ENCODE data around the gene SLC66A2.
"Not testable (repeated sequence)": the region's sequence is repeated elsewhere in the genome, so short reads cannot be mapped to it uniquely, and the experiment has no call there.

SLC66A2 gene

GRCh38 chr18:79951545-79952455 lies at the start of gene SLC66A2:
TSS of gene SLC66A2 (minus strand) at chr18:79951653. CDS start at chr18:79950926, 727 bp downstream.
- peak; percentile 51 for DNase-seq

DNA sequence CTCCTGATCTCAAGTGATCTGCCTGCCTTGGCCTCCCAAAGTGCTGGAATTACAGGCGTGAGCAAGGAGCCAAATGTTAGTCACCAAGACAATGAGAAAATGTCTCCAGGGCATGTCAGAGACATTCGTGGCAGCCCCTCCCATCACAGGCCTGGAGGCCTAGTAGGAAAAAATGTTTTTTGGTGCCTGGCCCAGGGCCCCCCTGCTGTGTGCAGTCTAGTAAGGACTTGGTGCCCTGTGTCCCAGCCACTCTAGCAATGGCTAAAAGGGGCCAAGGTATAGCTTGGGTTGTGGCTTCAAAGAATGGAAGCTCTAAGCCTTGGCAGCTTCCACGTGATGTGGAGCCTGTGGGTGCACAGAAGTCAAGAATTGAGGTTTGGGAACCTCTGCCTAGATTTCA lies 49.4 kb upstream of the SLC66A2 start:
- DNase-seq = no peak

GRCh38 chr18:79999701-80000100 lies 48.2 kb upstream of the SLC66A2 start:
- DNase-seq = not testable (repeated sequence)

GRCh38 chr18:79991494-79991893 lies 40.0 kb upstream of the SLC66A2 start:
- DNase-seq = no peak

- no peak for DNase-seq
These were observed 37.7 kb upstream of the SLC66A2 start for GRCh38 chr18:79989195-79989497.

DNA sequence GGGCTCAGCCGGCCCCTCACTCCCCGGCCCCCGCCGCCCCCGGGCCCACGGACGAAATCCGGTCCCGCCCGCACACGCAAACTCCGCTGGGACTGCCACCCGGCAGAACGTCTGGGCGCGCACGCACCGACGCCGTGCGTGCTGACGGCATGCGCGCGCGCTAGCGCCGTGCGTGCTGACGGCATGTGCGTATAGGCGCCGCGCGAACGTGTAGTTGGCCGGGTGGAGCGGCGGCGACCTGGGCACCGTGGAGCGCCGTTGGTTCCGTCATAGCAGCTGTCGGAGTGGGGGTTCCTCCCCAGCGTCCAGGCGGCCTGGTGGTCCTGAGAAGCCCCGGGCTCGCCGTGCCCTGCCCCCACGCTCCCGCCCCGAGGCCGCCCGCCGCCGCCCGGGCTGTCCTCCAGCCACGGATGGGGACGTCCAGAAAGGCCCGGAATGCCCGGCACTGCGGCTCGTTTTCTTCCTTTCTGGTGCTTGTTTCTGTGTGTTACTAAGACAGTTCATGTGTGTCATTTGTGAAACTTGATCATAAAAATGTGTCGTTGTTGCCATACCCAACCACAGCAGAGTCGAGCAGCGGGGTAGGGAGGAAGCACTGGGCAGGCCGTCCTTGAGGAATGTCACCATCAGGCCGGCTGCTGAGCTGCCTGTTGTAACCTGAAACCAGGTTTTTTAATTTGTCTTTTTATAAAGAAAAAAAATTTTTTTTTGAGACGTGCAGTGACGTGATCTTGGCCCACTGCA lies 37.2 kb upstream of the SLC66A2 start, which contains the start of gene TXNL4A:
TSS of gene TXNL4A (minus strand) at position 113 of the 744 bp plus-strand sequence. CDS start 171 bp downstream, outside the sequence.
- peak; percentile 41 for DNase-seq

- peak; percentile 37 for DNase-seq
These were observed 36.6 kb upstream of the SLC66A2 start for GRCh38 chr18:79988071-79988450.

GRCh38 chr18:79987566-79987965 lies 36.1 kb upstream of the SLC66A2 start:
- DNase-seq = no peak

DNA sequence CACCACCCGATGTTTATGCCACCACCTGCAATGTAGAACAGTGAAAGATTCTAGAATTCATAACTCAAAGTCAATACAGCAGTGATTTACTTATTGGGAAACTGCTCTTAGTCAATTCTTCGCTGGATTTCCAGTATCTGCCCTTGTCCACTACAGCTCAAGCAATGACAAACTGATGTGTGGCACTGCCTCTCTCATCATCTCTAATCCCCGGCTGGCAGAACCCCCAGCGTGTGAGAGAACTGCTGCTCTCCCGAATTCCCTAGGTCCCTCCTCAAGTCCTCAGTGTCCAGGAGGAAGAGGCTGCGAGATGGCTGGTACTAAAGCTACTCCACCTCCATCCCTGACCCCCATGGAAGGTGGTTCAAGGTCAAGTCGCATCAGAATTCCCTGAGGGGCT lies 35.3 kb upstream of the SLC66A2 start:
- DNase-seq = no peak

- DNase-seq = no peak
These were observed 33.7 kb upstream of the SLC66A2 start for GRCh38 chr18:79985172-79985571.

- no peak for DNase-seq
These were observed 32.3 kb upstream of the SLC66A2 start for GRCh38 chr18:79983793-79984192.

DNA sequence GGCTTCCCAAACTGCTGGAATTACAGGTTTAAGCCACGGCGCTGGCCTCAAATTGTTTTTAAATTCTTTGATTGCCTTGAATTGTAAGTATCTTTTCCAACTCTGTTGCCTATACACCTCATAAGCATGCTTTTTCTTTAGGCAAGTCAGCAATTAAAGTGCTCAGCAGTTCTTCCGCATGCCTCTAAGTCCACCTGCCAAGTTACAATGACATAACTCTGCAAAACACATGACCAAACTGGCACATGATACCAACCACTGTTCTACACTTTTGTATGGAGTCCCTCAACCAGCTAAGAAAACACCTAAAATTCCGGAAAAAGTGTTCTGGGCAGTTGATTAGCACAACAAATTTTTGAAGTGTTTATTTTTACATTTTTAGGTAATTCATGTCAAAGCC lies 31.8 kb upstream of the SLC66A2 start:
- DNase-seq = no peak

- no peak for DNase-seq
These were observed 31.3 kb upstream of the SLC66A2 start for GRCh38 chr18:79982736-79983135.

- no peak for DNase-seq
These were observed 29.1 kb upstream of the SLC66A2 start for GRCh38 chr18:79980585-79980984.

- no peak for DNase-seq
These were observed 28.4 kb upstream of the SLC66A2 start for GRCh38 chr18:79979843-79980242.

GRCh38 chr18:79975985-79976680 lies 24.7 kb upstream of the SLC66A2 start:
- DNase-seq = no peak

- DNase-seq = no peak
These were observed 23.6 kb upstream of the SLC66A2 start for GRCh38 chr18:79975043-79975442.

GRCh38 chr18:79974025-79974654 lies 22.7 kb upstream of the SLC66A2 start:
- no peak for DNase-seq

- DNase-seq = no peak
These were observed 22.1 kb upstream of the SLC66A2 start for GRCh38 chr18:79973517-79973916.

DNA sequence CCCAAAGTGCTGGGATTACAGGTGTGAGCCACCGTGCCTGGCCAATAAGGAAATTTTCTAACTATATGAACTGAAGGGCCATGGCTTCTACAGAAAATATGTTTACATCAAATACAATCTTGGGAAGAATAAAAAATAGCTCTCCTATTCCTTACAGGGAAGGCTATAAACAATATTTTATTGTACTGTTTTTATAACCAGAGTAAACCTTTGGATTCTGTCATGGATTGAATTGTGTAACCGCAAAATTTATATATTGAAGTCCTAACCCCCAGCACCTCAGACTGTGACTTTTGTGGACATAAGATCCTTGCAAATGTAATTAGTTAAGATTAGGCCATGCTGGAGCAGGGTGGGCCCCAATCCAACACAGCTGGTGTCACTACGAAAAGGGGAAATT lies 21.3 kb upstream of the SLC66A2 start:
- no peak for DNase-seq

DNA sequence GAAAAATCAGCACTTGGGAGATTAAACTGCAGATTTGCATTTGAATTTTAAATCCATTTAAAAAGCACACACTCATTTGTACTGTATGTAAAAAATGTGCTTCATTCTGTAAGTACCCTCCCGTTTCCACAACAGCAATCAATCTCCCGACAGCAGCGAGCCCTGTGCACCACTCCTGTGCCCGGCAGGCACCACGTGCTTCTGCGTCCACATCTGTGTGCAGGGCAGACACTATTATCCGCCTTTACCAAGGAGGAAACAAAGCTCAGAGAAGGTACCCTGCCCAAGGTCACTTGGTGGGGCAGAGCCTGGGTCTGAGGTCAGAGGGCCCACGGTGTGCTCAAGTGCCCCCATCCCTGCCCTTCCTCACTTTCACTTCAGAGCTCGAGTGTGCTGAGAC lies 20.5 kb upstream of the SLC66A2 start:
- DNase-seq = no peak

GRCh38 chr18:79971211-79971952 lies 19.9 kb upstream of the SLC66A2 start:
- DNase-seq = no peak
